Prostate gland (tissue), 2 donors: ENCODE measurements around the gene TBX10.

Experiments
- CTCF ChIP-seq, 4 experiments: fragments of 200-600 bp in 2 of 4; fragments of 450-650 bp in 2 of 4; sonication (generic) in 2 of 4; IDR thresholded peaks; 1 replicate in 3 of 4; 2 replicates in 1 of 4; pipeline ENCODE4 v1.5.1; 2016 to 2019; ENCODE audit warnings: antibody characterized with exemption in 4 of 4, mild to moderate bottlenecking in 2 of 4, moderate library complexity in 2 of 4
- POLR2A ChIP-seq: fragments of 450-650 bp; IDR thresholded peaks from one replicate; pipeline ENCODE4 v1.6.1; 2016; ENCODE audit warnings: antibody characterized with exemption, mild to moderate bottlenecking
- POLR2AphosphoS5 ChIP-seq: sonication (generic); formaldehyde crosslinking; IDR thresholded peaks from one replicate; pipeline ENCODE4 v1.6.1; 2017; ENCODE audit warnings: antibody characterized with exemption

DNA sequence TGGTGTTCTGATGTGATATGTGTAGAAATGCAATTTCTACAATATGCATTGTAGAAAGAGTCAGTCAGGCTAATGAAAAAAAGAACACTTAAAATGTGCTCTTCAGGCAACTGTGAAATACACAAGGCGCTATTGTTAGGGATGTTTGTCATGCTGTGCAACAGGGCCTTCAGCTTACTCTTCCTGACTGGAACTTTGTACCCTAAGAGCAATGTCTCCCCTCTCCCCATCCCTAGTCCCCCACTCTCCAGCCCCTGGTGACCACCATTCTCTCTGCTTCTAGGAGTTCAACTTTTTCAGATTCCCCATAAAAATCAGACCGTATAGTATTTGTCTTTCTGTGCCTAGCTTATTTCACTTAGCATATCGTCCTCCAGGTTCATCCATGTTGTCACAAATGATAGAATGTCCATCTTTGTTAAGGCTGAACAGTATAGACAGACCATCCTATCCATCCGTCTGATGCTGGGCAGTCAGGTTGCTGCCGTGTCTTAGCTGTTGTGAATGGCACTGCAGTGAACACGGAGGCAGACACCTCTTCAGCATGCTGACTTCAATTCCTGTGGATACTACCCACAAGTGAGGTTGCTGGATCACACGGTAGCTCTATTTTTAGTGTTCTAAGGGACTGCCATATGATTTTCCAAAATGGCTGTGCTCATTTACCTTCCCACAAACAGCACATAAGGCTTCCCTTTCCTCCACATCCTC is 22.2 kb downstream of the TBX10 start:
- no peak for TF ChIP-seq CTCF (IDR thresholded peaks at IDR 0.05)
- TF ChIP-seq POLR2A, result no peak
- TF ChIP-seq POLR2AphosphoS5, result no peak
